Vagina (tissue), 2 donors: ENCODE measurements around the gene NFIB.

Experiments
- POLR2A ChIP-seq, 2 donors: fragments of 450-650 bp; IDR thresholded peaks; one replicate each; pipeline ENCODE4 v1.6.1; 2017; ENCODE audit warnings: antibody characterized with exemption in 2 of 2, mild to moderate bottlenecking in 2 of 2, moderate library complexity in 2 of 2
- POLR2AphosphoS5 ChIP-seq, 2 donors: sonication (generic); formaldehyde crosslinking; IDR thresholded peaks; one replicate each; pipeline ENCODE4 v1.9.0; 2017; ENCODE audit warnings: antibody characterized with exemption in 2 of 2, mild to moderate bottlenecking in 2 of 2, low read depth in 1 of 2; ENCODE audit not compliant: insufficient read depth in 1 of 2

DNA sequence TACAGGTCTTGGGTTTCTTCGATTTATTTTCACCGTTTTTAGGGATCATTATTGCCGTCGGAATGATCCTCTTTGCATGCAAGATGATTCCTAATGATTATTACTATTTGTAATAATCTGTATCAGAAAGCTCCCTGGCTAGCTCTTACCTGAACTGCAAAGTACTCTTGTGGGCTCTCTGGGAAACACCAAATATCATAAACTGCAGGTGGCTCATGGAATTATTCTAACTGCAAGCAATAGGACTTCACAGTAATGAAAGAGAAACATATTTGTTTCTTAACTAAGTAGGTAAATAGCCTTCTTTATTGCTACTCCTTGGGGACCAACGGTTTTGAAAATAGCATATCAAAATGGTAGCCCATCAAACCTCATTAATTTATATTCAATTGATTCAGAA, 219.4 kb downstream of the NFIB start:
- no peak for TF ChIP-seq POLR2A (IDR thresholded peaks at IDR 0.05)
- TF ChIP-seq POLR2AphosphoS5 (IDR thresholded peaks at IDR 0.05; ENCODE audit: insufficient read depth in 1 of 2, low read depth in 1 of 2): no peak
